HepG2 (cell line): ENCODE data around the gene SMTNL2.

ENCODE experiments used
- ASH2L ChIP-seq: fragments of 300-600, 200-600 bp; sonication (generic); IDR thresholded peaks from 2 replicates; pipeline ENCODE4 v1.7.0; 2017; ENCODE audit warnings: low read depth, mild to moderate bottlenecking, moderate library complexity, mixed read lengths, low read length; ENCODE audit not compliant: insufficient read length
- MXI1 ChIP-seq: IDR thresholded peaks from 3 replicates; pipeline ENCODE4 v1.6.1; 2012; ENCODE audit warnings: low read depth, low read length, inconsistent platforms, borderline replicate concordance
- SIN3A ChIP-seq: IDR thresholded peaks from 2 replicates; pipeline ENCODE4 v1.6.1; 2011; ENCODE audit warnings: low read depth, mild to moderate bottlenecking, control low read depth, low read length, borderline replicate concordance
- ZNF207 ChIP-seq: fragments of 450-650 bp; IDR thresholded peaks from 2 replicates; pipeline ENCODE4 v1.6.1; 2016; ENCODE audit warnings: antibody characterized with exemption, borderline replicate concordance
- ZNF878 ChIP-seq: sonication (generic); formaldehyde crosslinking; IDR thresholded peaks from 2 replicates; pipeline ENCODE4 v1.8.1; 2023; ENCODE audit warnings: mild to moderate bottlenecking, missing genetic modification reagents, moderate library complexity
- TF ChIP-seq, protein P1 (sequence below): sonication (generic); formaldehyde crosslinking; IDR thresholded peaks from 2 replicates; pipeline ENCODE4 v1.5.0; 2020; ENCODE audit warnings: missing genetic modification reagents, mild to moderate bottlenecking, borderline replicate concordance
- TF ChIP-seq, protein P2 (sequence below): sonication (generic); formaldehyde crosslinking; IDR thresholded peaks from 2 replicates; pipeline ENCODE4 v1.4.0; 2020; ENCODE audit warnings: low read depth, missing genetic modification reagents
- TF ChIP-seq, protein P3 (sequence below): sonication (generic); formaldehyde crosslinking; IDR thresholded peaks from 2 replicates; pipeline ENCODE4 v1.5.0; 2020; ENCODE audit warnings: mild to moderate bottlenecking, missing genetic modification reagents, moderate library complexity
- TF ChIP-seq, protein P4 (sequence below), 2 experiments: IDR thresholded peaks; 2 replicates each; pipeline ENCODE4 v1.6.1; 2011 to 2012; ENCODE audit warnings: low read length in 2 of 2, borderline replicate concordance in 1 of 2, low read depth in 1 of 2, mild to moderate bottlenecking in 1 of 2, moderate library complexity in 1 of 2

DNA sequence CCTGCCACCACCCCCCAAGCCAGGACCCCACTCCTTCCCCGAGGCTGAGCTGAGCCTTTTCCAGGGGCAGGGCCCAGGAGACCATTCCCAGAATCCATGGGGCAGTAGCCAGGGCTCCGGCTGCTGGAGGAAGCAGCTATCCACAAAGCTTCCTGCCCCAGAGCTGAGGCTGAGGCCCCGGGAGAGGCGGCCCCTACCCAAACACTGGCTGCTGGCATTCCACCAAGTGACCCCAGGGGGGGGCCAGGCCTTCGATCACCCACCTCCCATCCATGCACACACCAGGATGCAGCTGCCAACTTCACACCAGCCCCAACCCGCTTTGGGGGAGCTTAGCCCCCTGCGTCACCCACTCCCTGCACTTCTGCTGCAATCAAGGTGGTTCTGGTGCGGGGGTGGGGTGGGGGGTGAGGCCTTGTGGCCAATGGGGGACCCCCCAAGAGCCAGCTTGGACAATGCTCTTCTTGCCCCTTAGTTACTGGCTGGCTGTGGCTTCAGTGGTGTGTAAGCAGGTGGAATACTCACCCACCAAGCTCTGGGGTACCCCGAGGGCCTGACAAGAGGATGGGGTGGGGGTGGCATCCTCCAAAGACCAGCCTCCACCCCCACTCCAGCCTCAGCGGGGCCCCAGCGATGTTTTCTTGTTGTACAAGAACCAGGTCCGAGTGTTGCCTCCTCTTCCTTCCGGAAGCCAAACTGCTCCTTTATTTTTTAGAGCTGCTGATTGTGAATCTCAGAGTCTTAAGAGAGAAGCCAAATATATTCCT is 45.9 kb upstream of the SMTNL2 start:
- TF ChIP-seq, protein P1, sequence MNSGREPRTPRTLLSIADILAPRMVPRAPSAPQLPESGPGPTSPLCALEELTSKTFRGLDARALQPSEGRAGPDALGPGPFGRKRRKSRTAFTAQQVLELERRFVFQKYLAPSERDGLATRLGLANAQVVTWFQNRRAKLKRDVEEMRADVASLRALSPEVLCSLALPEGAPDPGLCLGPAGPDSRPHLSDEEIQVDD (CRISPR knock-in tag), result no peak
- no peak for TF ChIP-seq SIN3A
- TF ChIP-seq, protein P2, sequence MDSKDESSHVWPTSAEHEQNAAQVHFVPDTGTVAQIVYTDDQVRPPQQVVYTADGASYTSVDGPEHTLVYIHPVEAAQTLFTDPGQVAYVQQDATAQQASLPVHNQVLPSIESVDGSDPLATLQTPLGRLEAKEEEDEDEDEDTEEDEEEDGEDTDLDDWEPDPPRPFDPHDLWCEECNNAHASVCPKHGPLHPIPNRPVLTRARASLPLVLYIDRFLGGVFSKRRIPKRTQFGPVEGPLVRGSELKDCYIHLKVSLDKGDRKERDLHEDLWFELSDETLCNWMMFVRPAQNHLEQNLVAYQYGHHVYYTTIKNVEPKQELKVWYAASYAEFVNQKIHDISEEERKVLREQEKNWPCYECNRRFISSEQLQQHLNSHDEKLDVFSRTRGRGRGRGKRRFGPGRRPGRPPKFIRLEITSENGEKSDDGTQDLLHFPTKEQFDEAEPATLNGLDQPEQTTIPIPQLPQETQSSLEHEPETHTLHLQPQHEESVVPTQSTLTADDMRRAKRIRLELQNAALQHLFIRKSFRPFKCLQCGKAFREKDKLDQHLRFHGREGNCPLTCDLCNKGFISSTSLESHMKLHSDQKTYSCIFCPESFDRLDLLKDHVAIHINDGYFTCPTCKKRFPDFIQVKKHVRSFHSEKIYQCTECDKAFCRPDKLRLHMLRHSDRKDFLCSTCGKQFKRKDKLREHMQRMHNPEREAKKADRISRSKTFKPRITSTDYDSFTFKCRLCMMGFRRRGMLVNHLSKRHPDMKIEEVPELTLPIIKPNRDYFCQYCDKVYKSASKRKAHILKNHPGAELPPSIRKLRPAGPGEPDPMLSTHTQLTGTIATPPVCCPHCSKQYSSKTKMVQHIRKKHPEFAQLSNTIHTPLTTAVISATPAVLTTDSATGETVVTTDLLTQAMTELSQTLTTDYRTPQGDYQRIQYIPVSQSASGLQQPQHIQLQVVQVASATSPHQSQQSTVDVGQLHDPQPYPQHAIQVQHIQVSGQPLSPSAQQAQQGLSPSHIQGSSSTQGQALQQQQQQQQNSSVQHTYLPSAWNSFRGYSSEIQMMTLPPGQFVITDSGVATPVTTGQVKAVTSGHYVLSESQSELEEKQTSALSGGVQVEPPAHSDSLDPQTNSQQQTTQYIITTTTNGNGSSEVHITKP (CRISPR knock-in tag), result no peak
- TF ChIP-seq ZNF878, result no peak
- TF ChIP-seq ZNF207, result no peak
- TF ChIP-seq, protein P3, sequence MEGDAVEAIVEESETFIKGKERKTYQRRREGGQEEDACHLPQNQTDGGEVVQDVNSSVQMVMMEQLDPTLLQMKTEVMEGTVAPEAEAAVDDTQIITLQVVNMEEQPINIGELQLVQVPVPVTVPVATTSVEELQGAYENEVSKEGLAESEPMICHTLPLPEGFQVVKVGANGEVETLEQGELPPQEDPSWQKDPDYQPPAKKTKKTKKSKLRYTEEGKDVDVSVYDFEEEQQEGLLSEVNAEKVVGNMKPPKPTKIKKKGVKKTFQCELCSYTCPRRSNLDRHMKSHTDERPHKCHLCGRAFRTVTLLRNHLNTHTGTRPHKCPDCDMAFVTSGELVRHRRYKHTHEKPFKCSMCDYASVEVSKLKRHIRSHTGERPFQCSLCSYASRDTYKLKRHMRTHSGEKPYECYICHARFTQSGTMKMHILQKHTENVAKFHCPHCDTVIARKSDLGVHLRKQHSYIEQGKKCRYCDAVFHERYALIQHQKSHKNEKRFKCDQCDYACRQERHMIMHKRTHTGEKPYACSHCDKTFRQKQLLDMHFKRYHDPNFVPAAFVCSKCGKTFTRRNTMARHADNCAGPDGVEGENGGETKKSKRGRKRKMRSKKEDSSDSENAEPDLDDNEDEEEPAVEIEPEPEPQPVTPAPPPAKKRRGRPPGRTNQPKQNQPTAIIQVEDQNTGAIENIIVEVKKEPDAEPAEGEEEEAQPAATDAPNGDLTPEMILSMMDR, result no peak
- TF ChIP-seq, protein P4, sequence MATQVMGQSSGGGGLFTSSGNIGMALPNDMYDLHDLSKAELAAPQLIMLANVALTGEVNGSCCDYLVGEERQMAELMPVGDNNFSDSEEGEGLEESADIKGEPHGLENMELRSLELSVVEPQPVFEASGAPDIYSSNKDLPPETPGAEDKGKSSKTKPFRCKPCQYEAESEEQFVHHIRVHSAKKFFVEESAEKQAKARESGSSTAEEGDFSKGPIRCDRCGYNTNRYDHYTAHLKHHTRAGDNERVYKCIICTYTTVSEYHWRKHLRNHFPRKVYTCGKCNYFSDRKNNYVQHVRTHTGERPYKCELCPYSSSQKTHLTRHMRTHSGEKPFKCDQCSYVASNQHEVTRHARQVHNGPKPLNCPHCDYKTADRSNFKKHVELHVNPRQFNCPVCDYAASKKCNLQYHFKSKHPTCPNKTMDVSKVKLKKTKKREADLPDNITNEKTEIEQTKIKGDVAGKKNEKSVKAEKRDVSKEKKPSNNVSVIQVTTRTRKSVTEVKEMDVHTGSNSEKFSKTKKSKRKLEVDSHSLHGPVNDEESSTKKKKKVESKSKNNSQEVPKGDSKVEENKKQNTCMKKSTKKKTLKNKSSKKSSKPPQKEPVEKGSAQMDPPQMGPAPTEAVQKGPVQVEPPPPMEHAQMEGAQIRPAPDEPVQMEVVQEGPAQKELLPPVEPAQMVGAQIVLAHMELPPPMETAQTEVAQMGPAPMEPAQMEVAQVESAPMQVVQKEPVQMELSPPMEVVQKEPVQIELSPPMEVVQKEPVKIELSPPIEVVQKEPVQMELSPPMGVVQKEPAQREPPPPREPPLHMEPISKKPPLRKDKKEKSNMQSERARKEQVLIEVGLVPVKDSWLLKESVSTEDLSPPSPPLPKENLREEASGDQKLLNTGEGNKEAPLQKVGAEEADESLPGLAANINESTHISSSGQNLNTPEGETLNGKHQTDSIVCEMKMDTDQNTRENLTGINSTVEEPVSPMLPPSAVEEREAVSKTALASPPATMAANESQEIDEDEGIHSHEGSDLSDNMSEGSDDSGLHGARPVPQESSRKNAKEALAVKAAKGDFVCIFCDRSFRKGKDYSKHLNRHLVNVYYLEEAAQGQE (IDR thresholded peaks at IDR 0.05; ENCODE audit: borderline replicate concordance in 1 of 2, low read depth in 1 of 2, low read length in 2 of 2), result no peak
- TF ChIP-seq ASH2L, result no peak
- no peak for TF ChIP-seq MXI1
